Spleen (tissue), 7 donors: ENCODE data around the gene ENC1.

Experiments used
- CTCF ChIP-seq, 11 experiments: fragments of 200-600 bp in 7 of 11; fragments of 450-650 bp in 4 of 11; sonication (generic) in 4 of 11; IDR thresholded peaks in 8 of 11; conservative IDR thresholded peaks in 3 of 11; 1 replicate in 7 of 11; 2 replicates in 4 of 11; pipeline versions ENCODE4 v1.4.0 to v1.8.0; 2016 to 2021; ENCODE audit warnings: antibody characterized with exemption in 11 of 11, inconsistent platforms in 4 of 11, mild to moderate bottlenecking in 1 of 11
- POLR2A ChIP-seq, 3 donors: fragments of 450-650 bp; IDR thresholded peaks; one replicate each; pipeline ENCODE4 v1.5.1; 2017; ENCODE audit warnings: antibody characterized with exemption in 3 of 3, mild to moderate bottlenecking in 1 of 3
- POLR2AphosphoS5 ChIP-seq, 3 donors: sonication (generic); formaldehyde crosslinking; IDR thresholded peaks; one replicate each; pipeline ENCODE4 v1.5.1; 2017; ENCODE audit warnings: antibody characterized with exemption in 3 of 3
- donor health status: DM: no; HTN: no; CAD: no; lungs with moderate emphysema.
- donor health status: DM: no; HTN: no; CAD: no.
- donor health status: DM: no; HTN: no; CAD: no.

GRCh38 chr5:74649421-74649973 lies 9.0 kb upstream of the ENC1 start:
- no peak for TF ChIP-seq POLR2A (IDR thresholded peaks at IDR 0.05)
- TF ChIP-seq CTCF (IDR thresholded peaks at IDR 0.05 in 8 of 11, conservative IDR thresholded peaks at IDR 0.05 in 3 of 11) = no peak
- no peak for TF ChIP-seq POLR2AphosphoS5 (IDR thresholded peaks at IDR 0.05)
